IMR-90 (cell line): ENCODE measurements around the gene RANBP3. TPM values are rescaled to one million over a fixed set of nuclear protein-coding genes. Genes with fewer than 3 reads are reported as not detected.

ENCODE experiments used
- ATAC-seq: fragments of 200-7000 bp; cut with Tn5 transposase; 2 replicates; pipeline ENCODE4 v1.9.1; 2020; ENCODE audit warnings: low read depth, mild to moderate bottlenecking, moderate library complexity
- BruUV-seq: library from RNA; stranded (reverse); fragments of 400-500 nt; replicated peaks from 2 replicates; lab custom pipeline; 2021; lab: Mats Ljungman, UMichigan
- CTCF ChIA-PET: fragments of 300-600 bp; formaldehyde crosslinking; extraction: SDS; loops from one replicate; lab custom pipeline; 2021; ENCODE audit warnings: antibody characterized with exemption; lab: Yijun Ruan, JAX
- POLR2A ChIA-PET: fragments of 300-600 bp; sonication (Branson Sonifier 250); formaldehyde crosslinking; loops from one replicate; lab custom pipeline; 2022; ENCODE audit warnings: antibody characterized with exemption; ENCODE audit not compliant: unreplicated experiment; lab: Charles Lee
- DNase-seq: peaks from one replicate; pipeline ENCODE4 v3.0.0; 2013
- H2AFZ ChIP-seq: replicated peaks from 2 replicates; pipeline ENCODE3; 2013; ENCODE audit warnings: low read length, mild to moderate bottlenecking; ENCODE audit not compliant: poor library complexity
- H2AK5ac ChIP-seq: 2 replicates; pipeline ENCODE4 v1.6.1; 2013; ENCODE audit warnings: low read depth, low read length, inconsistent platforms
- H2AK9ac ChIP-seq: replicated peaks from 2 replicates; pipeline ENCODE3; 2013; ENCODE audit warnings: mild to moderate bottlenecking, low read depth, low read length, moderate library complexity; ENCODE audit not compliant: poor library complexity
- H2BK120ac ChIP-seq: 2 replicates; pipeline ENCODE4 v1.6.1; 2013; ENCODE audit warnings: low read depth, low read length, inconsistent platforms
- H2BK15ac ChIP-seq: 3 replicates; pipeline ENCODE4 v1.6.1; 2013; ENCODE audit warnings: low read depth, low read length, inconsistent platforms
- H2BK20ac ChIP-seq: 2 replicates; pipeline ENCODE4 v1.6.1; 2013; ENCODE audit warnings: low read depth, mild to moderate bottlenecking, inconsistent platforms, low read length, moderate library complexity
- H2BK5ac ChIP-seq: 2 replicates; pipeline ENCODE4 v1.6.1; 2013; ENCODE audit warnings: mild to moderate bottlenecking, low read depth, low read length, inconsistent platforms; ENCODE audit not compliant: poor library complexity, severe bottlenecking
- H3K14ac ChIP-seq: replicated peaks from 2 replicates; pipeline ENCODE4 v1.6.1; 2013; ENCODE audit warnings: low read depth, low read length, inconsistent platforms
- H3K18ac ChIP-seq: 2 replicates; pipeline ENCODE4 v1.6.1; 2013; ENCODE audit warnings: low read depth, low read length, control low read depth
- H3K23ac ChIP-seq: 2 replicates; pipeline ENCODE4 v1.6.1; 2013; ENCODE audit warnings: low read depth, low read length, inconsistent platforms
- H3K27ac ChIP-seq: 2 replicates; pipeline ENCODE4 v1.5.1; 2013; ENCODE audit warnings: mild to moderate bottlenecking, control low read depth, low read length; ENCODE audit not compliant: insufficient read depth
- H3K27me3 ChIP-seq: 2 replicates; pipeline ENCODE4 v1.6.1; 2013; ENCODE audit warnings: low read length; ENCODE audit not compliant: control insufficient read depth, insufficient read depth
- H3K36me3 ChIP-seq: 2 replicates; pipeline ENCODE4 v1.6.1; 2013; ENCODE audit warnings: low read length, mixed read lengths; ENCODE audit not compliant: control insufficient read depth, insufficient read depth
- H3K4ac ChIP-seq: 2 replicates; pipeline ENCODE4 v1.6.1; 2013; ENCODE audit warnings: low read depth, low read length, inconsistent platforms
- H3K4me1 ChIP-seq: 2 replicates; pipeline ENCODE4 v1.6.1; 2013; ENCODE audit warnings: low read length, mixed read lengths; ENCODE audit not compliant: control insufficient read depth, insufficient read depth
- H3K4me2 ChIP-seq: 2 replicates; pipeline ENCODE4 v1.6.1; 2013; ENCODE audit warnings: low read depth, mild to moderate bottlenecking, control low read depth, low read length, moderate library complexity
- H3K4me3 ChIP-seq: 2 replicates; pipeline ENCODE4 v1.5.1; 2013; ENCODE audit warnings: low read depth, mild to moderate bottlenecking, control low read depth, low read length, moderate library complexity; ENCODE audit not compliant: insufficient read depth
- H3K56ac ChIP-seq: 2 replicates; pipeline ENCODE4 v1.6.1; 2013; ENCODE audit warnings: low read length, inconsistent platforms; ENCODE audit not compliant: insufficient read depth; ENCODE audit errors: extremely low read depth
- H3K79me1 ChIP-seq, 2 experiments: 2 replicates each; pipeline ENCODE4 v1.6.1; 2013; ENCODE audit warnings: low read length in 2 of 2, inconsistent platforms in 1 of 2, low read depth in 1 of 2
- H3K9ac ChIP-seq: 2 replicates; pipeline ENCODE4 v1.6.1; 2013; ENCODE audit warnings: low read depth, low read length, control low read depth
- H3K9me1 ChIP-seq: 2 replicates; pipeline ENCODE4 v1.6.1; 2013; ENCODE audit warnings: low read length, inconsistent platforms; ENCODE audit not compliant: insufficient read depth
- H3K9me3 ChIP-seq: 2 replicates; pipeline ENCODE4 v1.6.1; 2013; ENCODE audit warnings: low read length; ENCODE audit not compliant: control insufficient read depth, insufficient read depth
- H4K20me1 ChIP-seq: 2 replicates; pipeline ENCODE4 v1.6.1; 2013; ENCODE audit warnings: low read length, inconsistent platforms; ENCODE audit not compliant: insufficient read depth
- H4K5ac ChIP-seq: 2 replicates; pipeline ENCODE4 v1.6.1; 2013; ENCODE audit warnings: mild to moderate bottlenecking, low read depth, low read length, control low read depth
- H4K8ac ChIP-seq, 2 experiments: 2 replicates each; pipeline ENCODE4 v1.6.1; 2013; ENCODE audit warnings: low read depth in 2 of 2, low read length in 2 of 2, control low read depth in 1 of 2, inconsistent platforms in 1 of 2
- H4K91ac ChIP-seq: 2 replicates; pipeline ENCODE4 v1.6.1; 2013; ENCODE audit warnings: low read depth, low read length, inconsistent platforms; ENCODE audit not compliant: insufficient read depth
- BHLHE40 ChIP-seq: fragments of 150-350 bp; IDR thresholded peaks from 2 replicates; pipeline ENCODE4 v1.6.1; 2016; ENCODE audit warnings: mild to moderate bottlenecking, low read depth, low read length
- CEBPB ChIP-seq: IDR thresholded peaks from 2 replicates; pipeline ENCODE4 v1.6.1; 2012; ENCODE audit warnings: low read depth, low read length, improper control_type of control experiment
- CHD1 ChIP-seq: IDR thresholded peaks from 2 replicates; pipeline ENCODE4 v1.6.1; 2012; ENCODE audit warnings: low read depth, low read length, improper control_type of control experiment
- FOS ChIP-seq: fragments of 150-350 bp; IDR thresholded peaks from 2 replicates; pipeline ENCODE4 v1.6.1; 2016; ENCODE audit warnings: low read depth, low read length
- MAZ ChIP-seq: IDR thresholded peaks from 2 replicates; pipeline ENCODE4 v1.6.1; 2012; ENCODE audit warnings: low read depth, mild to moderate bottlenecking, low read length, improper control_type of control experiment, moderate library complexity, borderline replicate concordance
- MXI1 ChIP-seq: IDR thresholded peaks from 2 replicates; pipeline ENCODE4 v1.6.1; 2012; ENCODE audit warnings: low read depth, mild to moderate bottlenecking, low read length, moderate library complexity, borderline replicate concordance
- NFE2L2 ChIP-seq: fragments of 150-350 bp; IDR thresholded peaks from 2 replicates; pipeline ENCODE4 v1.6.1; 2016; ENCODE audit warnings: low read depth, mild to moderate bottlenecking, low read length
- POLR2A ChIP-seq: IDR thresholded peaks from 2 replicates; pipeline ENCODE4 v1.6.1; 2012; ENCODE audit warnings: mild to moderate bottlenecking, low read depth, low read length
- RCOR1 ChIP-seq: IDR thresholded peaks from 2 replicates; pipeline ENCODE4 v1.6.1; 2012; ENCODE audit warnings: mild to moderate bottlenecking, low read length, improper control_type of control experiment; ENCODE audit not compliant: insufficient replicate concordance
- RFX5 ChIP-seq: IDR thresholded peaks from 2 replicates; pipeline ENCODE4 v1.8.0; 2012; ENCODE audit warnings: low read depth, mild to moderate bottlenecking, low read length, moderate library complexity
- SMC3 ChIP-seq: fragments of 150-350 bp; IDR thresholded peaks from 2 replicates; pipeline ENCODE4 v1.6.1; 2016; ENCODE audit warnings: low read depth, mild to moderate bottlenecking, antibody characterized with exemption, low read length, moderate library complexity
- WGBS, 2 experiments: methylation state at CpG; one replicate each; pipeline versions ENCODE4 v1.1.5 to v1.1.7; 2013; ENCODE audit warnings: missing lambda C conversion rate in 2 of 2; ENCODE audit not compliant: insufficient read length in 1 of 2; ENCODE audit errors: extremely low coverage in 2 of 2; 5-methylcytosine and 5-hydroxymethylcytosine counted together
- dilution Hi-C: fragments of 300-500 bp; cut with HindIII; formaldehyde crosslinking; loops from one replicate; pipeline ENCODE4 v1.14.3; 2018; ENCODE audit warnings: low sequenced_read_pairs; ENCODE audit not compliant: unreplicated experiment
- in situ Hi-C: fragments of 300-500 bp; cut with MboI; formaldehyde crosslinking; loops from 3 replicates; pipeline ENCODE4 v1.14.3; 2019; ENCODE audit warnings: low sequenced_read_pairs, inconsistent platforms, mixed read lengths
- intact Hi-C: fragments of 100-400 bp; cut with micrococcal nuclease; formaldehyde crosslinking; loops from 2 replicates; pipeline ENCODE4 v1.10.0; 2022
- polyA plus RNA-seq, 3 experiments: library from polyadenylated mRNA; depleted of rRNA; stranded (reverse); fragments of >200 nt; gene quantifications; 2 replicates each; pipeline ENCODE4 v1.2.3, GENCODE V29; 2012; ENCODE audit warnings: low replicate concordance in 1 of 3
- total RNA-seq: library from RNA; depleted of rRNA; stranded (reverse); fragments of >200 nt; gene quantifications from 2 replicates; pipeline ENCODE4 v1.2.3, GENCODE V29; 2012
- TF ChIP-seq, protein P1 (sequence below): fragments of 150-350 bp; IDR thresholded peaks from 2 replicates; pipeline ENCODE4 v1.6.1; 2017; ENCODE audit warnings: mild to moderate bottlenecking, antibody characterized with exemption, low read length, low read depth
- TF ChIP-seq, protein P2 (sequence below): fragments of 150-350 bp; IDR thresholded peaks from 2 replicates; pipeline ENCODE4 v1.6.1; 2016; ENCODE audit warnings: low read depth, mild to moderate bottlenecking, low read length, moderate library complexity, borderline replicate concordance
- TF ChIP-seq, protein P3 (sequence below): conservative IDR thresholded peaks from 2 replicates; pipeline ENCODE4 v1.5.1; 2012; ENCODE audit warnings: mild to moderate bottlenecking, low read depth, low read length, improper control_type of control experiment

Gene RANBP3
- total and polyA plus RNA-seq, 2 of the 4 experiments (the other 2 are of a cell fraction) = 42.5 to 111 TPM

DNA sequence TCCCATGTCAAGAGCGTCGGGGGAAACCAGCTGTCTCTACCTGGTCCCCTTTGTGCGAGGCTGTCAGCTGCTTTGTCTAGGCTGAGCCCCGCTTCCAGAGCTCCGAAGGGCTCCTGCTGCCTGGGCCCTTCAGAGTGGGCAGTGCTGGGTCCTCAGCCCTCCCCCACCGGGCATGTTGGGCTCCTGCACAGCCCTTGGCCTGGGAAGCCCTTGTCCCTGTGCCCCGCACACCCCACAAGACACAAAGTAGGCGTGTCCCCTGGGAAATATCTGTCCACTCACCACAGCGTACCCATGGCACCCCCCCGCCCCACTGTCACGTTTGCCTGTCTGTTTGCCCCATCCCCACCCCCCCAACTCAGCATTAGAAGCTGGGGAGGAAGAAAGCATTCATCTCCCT is 39.6 kb upstream of the RANBP3 start:
- Histone ChIP-seq H3K9me3 (no peaks in the 10 kb centered on the region), H2BK5ac (no peak overlapping the region), H4K5ac (no peak overlapping the region), H3K4me1 (peaks cover 3% of the 10 kb centered on the region; the same call in 1 of the 2 replicates), H4K91ac (no peak overlapping the region), H3K56ac (no peak overlapping the region), H3K36me3 (no peaks in the 10 kb centered on the region), H2AFZ (no peak overlapping the region), H3K14ac (no peak overlapping the region), H3K9ac (no peak overlapping the region), H3K4ac (no peak overlapping the region), H3K27me3 (no peaks in the 10 kb centered on the region), H2BK20ac (no peak overlapping the region), H3K27ac (no peak overlapping the region), H2BK15ac (no peak overlapping the region), H3K4me3 (no peak overlapping the region), H3K79me1 (no peaks in the 10 kb centered on the region), H3K4me2 (no peak overlapping the region), H2BK120ac (no peak overlapping the region), H3K9me1 (no peaks in the 10 kb centered on the region), H3K18ac (no peak overlapping the region), H2AK9ac (no peak overlapping the region), H2AK5ac (no peak overlapping the region), H4K20me1 (no peaks in the 10 kb centered on the region), H3K23ac (no peak overlapping the region), H4K8ac (no peak overlapping the region)
- TF ChIP-seq SMC3 = no peak
- no peak for TF ChIP-seq FOS
- TF ChIP-seq, protein P1, sequence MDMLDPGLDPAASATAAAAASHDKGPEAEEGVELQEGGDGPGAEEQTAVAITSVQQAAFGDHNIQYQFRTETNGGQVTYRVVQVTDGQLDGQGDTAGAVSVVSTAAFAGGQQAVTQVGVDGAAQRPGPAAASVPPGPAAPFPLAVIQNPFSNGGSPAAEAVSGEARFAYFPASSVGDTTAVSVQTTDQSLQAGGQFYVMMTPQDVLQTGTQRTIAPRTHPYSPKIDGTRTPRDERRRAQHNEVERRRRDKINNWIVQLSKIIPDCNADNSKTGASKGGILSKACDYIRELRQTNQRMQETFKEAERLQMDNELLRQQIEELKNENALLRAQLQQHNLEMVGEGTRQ = no peak
- TF ChIP-seq MXI1 = no peak
- TF ChIP-seq RCOR1 = no peak
- TF ChIP-seq CEBPB = no peak
- no peak for TF ChIP-seq BHLHE40
- no peak for TF ChIP-seq CHD1
- TF ChIP-seq POLR2A = no peak
- TF ChIP-seq, protein P2, sequence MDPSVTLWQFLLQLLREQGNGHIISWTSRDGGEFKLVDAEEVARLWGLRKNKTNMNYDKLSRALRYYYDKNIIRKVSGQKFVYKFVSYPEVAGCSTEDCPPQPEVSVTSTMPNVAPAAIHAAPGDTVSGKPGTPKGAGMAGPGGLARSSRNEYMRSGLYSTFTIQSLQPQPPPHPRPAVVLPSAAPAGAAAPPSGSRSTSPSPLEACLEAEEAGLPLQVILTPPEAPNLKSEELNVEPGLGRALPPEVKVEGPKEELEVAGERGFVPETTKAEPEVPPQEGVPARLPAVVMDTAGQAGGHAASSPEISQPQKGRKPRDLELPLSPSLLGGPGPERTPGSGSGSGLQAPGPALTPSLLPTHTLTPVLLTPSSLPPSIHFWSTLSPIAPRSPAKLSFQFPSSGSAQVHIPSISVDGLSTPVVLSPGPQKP = no peak
- no peak for TF ChIP-seq NFE2L2
- no peak for TF ChIP-seq MAZ
- TF ChIP-seq, protein P3, sequence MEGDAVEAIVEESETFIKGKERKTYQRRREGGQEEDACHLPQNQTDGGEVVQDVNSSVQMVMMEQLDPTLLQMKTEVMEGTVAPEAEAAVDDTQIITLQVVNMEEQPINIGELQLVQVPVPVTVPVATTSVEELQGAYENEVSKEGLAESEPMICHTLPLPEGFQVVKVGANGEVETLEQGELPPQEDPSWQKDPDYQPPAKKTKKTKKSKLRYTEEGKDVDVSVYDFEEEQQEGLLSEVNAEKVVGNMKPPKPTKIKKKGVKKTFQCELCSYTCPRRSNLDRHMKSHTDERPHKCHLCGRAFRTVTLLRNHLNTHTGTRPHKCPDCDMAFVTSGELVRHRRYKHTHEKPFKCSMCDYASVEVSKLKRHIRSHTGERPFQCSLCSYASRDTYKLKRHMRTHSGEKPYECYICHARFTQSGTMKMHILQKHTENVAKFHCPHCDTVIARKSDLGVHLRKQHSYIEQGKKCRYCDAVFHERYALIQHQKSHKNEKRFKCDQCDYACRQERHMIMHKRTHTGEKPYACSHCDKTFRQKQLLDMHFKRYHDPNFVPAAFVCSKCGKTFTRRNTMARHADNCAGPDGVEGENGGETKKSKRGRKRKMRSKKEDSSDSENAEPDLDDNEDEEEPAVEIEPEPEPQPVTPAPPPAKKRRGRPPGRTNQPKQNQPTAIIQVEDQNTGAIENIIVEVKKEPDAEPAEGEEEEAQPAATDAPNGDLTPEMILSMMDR = no peak
- no peak for TF ChIP-seq RFX5
- ATAC-seq = no peak
- CTCF ChIA-PET = interaction anchor here (0.6 kb wide), 1 partner anchor 15 kb away, joined by 3 read pairs; no protein-coding TSS in a partner anchor
- dilution Hi-C loops (no loop called here), intact Hi-C loops (no loop called here), in situ Hi-C loops (no loop called here)
- no peak for DNase-seq
- no TSS peak for BruUV-seq
- POLR2A ChIA-PET = no interaction called here
- whole genome bisulfite sequencing, 2 experiments = no CpG with 5 or more reads among the region's 11 CpGs
